Measurements from ENCODE around the gene CC2D2B. TPM values are rescaled to one million over a fixed set of nuclear protein-coding genes. Genes with fewer than 3 reads are reported as not detected.

Gene CC2D2B
- total RNA-seq, 1 experiment from 2014 or later, result 0.20 TPM

DNA sequence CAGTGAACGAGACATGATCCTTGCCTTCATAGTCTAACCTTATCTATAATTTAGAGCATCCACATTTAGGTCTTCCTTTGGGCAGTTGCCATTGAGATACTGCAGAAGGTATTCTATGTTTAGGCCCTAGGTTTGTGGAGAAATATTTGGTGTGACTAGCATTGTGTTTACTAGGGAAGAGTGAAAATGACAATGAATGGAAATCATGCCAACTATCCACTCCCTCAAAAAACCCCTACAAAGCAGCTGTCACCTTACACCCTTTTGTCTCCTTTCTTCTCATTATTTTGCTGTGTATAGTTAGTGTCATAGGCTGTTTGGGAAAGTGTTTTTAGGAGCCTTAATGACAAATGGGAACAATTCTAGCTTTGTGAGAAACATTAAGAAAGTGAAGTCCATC, 138.8 kb downstream of the CC2D2B start:
- H3K9me3 Mint-ChIP-seq, result peaks cover 5% of the 10 kb centered on the region
- H3K36me3 Mint-ChIP-seq, result peaks cover 38% of the 10 kb centered on the region
- TF ChIP-seq CREM (CRISPR knock-in tag; IDR thresholded peaks at IDR 0.05) (no peak), E2F5 (CRISPR knock-in tag; IDR thresholded peaks at IDR 0.05) (no peak), ZNF532 (CRISPR knock-in tag; IDR thresholded peaks at IDR 0.05; ENCODE audit: borderline replicate concordance) (no peak), ESRRA (CRISPR knock-in tag; IDR thresholded peaks at IDR 0.05; ENCODE audit: borderline replicate concordance) (no peak), ZNF423 (CRISPR knock-in tag; IDR thresholded peaks at IDR 0.05) (no peak), ETV6 (CRISPR knock-in tag; IDR thresholded peaks at IDR 0.05) (no peak), GABPB1 (CRISPR knock-in tag; IDR thresholded peaks at IDR 0.05) (no peak), MXD4 (CRISPR knock-in tag; IDR thresholded peaks at IDR 0.05; ENCODE audit: borderline replicate concordance) (no peak), NR3C1 (CRISPR knock-in tag; conservative IDR thresholded peaks at IDR 0.05; ENCODE audit: low read depth) (no peak), FOXP1 (CRISPR knock-in tag; IDR thresholded peaks at IDR 0.05; ENCODE audit: borderline replicate concordance) (no peak), PRRX2 (CRISPR knock-in tag; IDR thresholded peaks at IDR 0.05) (no peak)
- TF ChIP-seq, protein P1, sequence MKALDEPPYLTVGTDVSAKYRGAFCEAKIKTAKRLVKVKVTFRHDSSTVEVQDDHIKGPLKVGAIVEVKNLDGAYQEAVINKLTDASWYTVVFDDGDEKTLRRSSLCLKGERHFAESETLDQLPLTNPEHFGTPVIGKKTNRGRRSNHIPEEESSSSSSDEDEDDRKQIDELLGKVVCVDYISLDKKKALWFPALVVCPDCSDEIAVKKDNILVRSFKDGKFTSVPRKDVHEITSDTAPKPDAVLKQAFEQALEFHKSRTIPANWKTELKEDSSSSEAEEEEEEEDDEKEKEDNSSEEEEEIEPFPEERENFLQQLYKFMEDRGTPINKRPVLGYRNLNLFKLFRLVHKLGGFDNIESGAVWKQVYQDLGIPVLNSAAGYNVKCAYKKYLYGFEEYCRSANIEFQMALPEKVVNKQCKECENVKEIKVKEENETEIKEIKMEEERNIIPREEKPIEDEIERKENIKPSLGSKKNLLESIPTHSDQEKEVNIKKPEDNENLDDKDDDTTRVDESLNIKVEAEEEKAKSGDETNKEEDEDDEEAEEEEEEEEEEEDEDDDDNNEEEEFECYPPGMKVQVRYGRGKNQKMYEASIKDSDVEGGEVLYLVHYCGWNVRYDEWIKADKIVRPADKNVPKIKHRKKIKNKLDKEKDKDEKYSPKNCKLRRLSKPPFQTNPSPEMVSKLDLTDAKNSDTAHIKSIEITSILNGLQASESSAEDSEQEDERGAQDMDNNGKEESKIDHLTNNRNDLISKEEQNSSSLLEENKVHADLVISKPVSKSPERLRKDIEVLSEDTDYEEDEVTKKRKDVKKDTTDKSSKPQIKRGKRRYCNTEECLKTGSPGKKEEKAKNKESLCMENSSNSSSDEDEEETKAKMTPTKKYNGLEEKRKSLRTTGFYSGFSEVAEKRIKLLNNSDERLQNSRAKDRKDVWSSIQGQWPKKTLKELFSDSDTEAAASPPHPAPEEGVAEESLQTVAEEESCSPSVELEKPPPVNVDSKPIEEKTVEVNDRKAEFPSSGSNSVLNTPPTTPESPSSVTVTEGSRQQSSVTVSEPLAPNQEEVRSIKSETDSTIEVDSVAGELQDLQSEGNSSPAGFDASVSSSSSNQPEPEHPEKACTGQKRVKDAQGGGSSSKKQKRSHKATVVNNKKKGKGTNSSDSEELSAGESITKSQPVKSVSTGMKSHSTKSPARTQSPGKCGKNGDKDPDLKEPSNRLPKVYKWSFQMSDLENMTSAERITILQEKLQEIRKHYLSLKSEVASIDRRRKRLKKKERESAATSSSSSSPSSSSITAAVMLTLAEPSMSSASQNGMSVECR (CRISPR knock-in tag; IDR thresholded peaks at IDR 0.05; ENCODE audit: borderline replicate concordance), result no peak
- TF ChIP-seq, protein P2, sequence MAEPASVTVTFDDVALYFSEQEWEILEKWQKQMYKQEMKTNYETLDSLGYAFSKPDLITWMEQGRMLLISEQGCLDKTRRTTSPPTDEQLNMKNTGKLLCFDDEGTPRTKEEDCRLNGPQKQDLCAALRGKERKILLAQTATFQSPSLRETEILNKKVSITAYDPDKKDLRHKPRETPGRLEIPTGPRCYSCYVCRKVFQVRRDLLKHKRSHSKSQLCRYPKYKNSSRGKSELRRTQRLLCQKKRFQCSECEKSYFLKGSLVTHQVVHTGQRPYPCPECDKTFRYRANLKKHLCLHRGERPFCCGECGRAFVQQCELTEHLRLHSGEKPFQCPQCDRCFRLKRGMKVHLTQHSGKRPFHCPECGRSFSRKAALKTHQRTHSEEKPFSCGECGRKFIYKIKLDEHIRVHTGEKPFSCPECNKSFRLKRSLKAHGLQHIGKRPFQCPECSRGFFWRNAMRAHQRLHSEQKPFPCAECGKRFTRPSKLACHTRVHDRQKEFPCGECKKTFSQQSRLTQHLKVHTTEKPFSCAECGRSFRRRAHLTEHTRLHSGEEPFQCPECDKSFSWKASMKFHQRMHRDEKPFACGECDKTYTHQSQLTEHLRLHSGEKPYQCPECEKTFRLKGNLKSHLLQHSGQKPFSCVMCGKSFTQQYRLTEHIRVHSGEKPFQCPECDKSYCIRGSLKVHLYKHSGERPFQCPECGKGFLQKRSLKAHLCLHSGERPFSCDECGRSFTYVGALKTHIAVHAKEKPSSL (CRISPR knock-in tag; conservative IDR thresholded peaks at IDR 0.05), result no peak
- TF ChIP-seq, protein P3, sequence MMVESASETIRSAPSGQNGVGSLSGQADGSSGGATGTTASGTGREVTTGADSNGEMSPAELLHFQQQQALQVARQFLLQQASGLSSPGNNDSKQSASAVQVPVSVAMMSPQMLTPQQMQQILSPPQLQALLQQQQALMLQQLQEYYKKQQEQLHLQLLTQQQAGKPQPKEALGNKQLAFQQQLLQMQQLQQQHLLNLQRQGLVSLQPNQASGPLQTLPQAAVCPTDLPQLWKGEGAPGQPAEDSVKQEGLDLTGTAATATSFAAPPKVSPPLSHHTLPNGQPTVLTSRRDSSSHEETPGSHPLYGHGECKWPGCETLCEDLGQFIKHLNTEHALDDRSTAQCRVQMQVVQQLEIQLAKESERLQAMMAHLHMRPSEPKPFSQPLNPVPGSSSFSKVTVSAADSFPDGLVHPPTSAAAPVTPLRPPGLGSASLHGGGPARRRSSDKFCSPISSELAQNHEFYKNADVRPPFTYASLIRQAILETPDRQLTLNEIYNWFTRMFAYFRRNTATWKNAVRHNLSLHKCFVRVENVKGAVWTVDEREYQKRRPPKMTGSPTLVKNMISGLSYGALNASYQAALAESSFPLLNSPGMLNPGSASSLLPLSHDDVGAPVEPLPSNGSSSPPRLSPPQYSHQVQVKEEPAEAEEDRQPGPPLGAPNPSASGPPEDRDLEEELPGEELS (CRISPR knock-in tag; IDR thresholded peaks at IDR 0.05), result no peak
- TF ChIP-seq, protein P4, sequence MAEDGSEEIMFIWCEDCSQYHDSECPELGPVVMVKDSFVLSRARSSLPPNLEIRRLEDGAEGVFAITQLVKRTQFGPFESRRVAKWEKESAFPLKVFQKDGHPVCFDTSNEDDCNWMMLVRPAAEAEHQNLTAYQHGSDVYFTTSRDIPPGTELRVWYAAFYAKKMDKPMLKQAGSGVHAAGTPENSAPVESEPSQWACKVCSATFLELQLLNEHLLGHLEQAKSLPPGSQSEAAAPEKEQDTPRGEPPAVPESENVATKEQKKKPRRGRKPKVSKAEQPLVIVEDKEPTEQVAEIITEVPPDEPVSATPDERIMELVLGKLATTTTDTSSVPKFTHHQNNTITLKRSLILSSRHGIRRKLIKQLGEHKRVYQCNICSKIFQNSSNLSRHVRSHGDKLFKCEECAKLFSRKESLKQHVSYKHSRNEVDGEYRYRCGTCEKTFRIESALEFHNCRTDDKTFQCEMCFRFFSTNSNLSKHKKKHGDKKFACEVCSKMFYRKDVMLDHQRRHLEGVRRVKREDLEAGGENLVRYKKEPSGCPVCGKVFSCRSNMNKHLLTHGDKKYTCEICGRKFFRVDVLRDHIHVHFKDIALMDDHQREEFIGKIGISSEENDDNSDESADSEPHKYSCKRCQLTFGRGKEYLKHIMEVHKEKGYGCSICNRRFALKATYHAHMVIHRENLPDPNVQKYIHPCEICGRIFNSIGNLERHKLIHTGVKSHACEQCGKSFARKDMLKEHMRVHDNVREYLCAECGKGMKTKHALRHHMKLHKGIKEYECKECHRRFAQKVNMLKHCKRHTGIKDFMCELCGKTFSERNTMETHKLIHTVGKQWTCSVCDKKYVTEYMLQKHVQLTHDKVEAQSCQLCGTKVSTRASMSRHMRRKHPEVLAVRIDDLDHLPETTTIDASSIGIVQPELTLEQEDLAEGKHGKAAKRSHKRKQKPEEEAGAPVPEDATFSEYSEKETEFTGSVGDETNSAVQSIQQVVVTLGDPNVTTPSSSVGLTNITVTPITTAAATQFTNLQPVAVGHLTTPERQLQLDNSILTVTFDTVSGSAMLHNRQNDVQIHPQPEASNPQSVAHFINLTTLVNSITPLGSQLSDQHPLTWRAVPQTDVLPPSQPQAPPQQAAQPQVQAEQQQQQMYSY (CRISPR knock-in tag; IDR thresholded peaks at IDR 0.05), result no peak
- TF ChIP-seq, protein P5, sequence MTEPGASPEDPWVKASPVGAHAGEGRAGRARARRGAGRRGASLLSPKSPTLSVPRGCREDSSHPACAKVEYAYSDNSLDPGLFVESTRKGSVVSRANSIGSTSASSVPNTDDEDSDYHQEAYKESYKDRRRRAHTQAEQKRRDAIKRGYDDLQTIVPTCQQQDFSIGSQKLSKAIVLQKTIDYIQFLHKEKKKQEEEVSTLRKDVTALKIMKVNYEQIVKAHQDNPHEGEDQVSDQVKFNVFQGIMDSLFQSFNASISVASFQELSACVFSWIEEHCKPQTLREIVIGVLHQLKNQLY (CRISPR knock-in tag; IDR thresholded peaks at IDR 0.05), result no peak
- TF ChIP-seq, protein P6, sequence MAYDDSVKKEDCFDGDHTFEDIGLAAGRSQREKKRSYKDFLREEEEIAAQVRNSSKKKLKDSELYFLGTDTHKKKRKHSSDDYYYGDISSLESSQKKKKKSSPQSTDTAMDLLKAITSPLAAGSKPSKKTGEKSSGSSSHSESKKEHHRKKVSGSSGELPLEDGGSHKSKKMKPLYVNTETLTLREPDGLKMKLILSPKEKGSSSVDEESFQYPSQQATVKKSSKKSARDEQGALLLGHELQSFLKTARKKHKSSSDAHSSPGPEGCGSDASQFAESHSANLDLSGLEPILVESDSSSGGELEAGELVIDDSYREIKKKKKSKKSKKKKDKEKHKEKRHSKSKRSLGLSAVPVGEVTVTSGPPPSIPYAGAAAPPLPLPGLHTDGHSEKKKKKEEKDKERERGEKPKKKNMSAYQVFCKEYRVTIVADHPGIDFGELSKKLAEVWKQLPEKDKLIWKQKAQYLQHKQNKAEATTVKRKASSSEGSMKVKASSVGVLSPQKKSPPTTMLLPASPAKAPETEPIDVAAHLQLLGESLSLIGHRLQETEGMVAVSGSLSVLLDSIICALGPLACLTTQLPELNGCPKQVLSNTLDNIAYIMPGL (CRISPR knock-in tag; IDR thresholded peaks at IDR 0.05), result no peak

More for the DNA sequence above, 138.8 kb downstream of the CC2D2B start:
- CTCF ChIA-PET, result interaction anchor here (1.5 kb wide), 1 partner anchor 183 kb away, joined by 6 read pairs; no protein-coding TSS in a partner anchor
- no peak for DNase-seq (ENCODE audit: low spot score)
- POLR2A ChIA-PET, result no interaction called here
- H3K27ac Mint-ChIP-seq, result no peak overlapping the region
- H3K4me1 Mint-ChIP-seq, result peaks cover 28% of the 10 kb centered on the region
- ATAC-seq, result no peak
- H3K4me3 Mint-ChIP-seq, result no peak overlapping the region
- peaks cover 15% of the 10 kb centered on the region for H3K27me3 Mint-ChIP-seq (ENCODE audit: low read depth)

Data from WTC11 (cell line).